Sciatic nerve (tissue), 1 donor: ENCODE measurements around the gene PDGFA. TPM values are rescaled to one million over a fixed set of nuclear protein-coding genes. Genes with fewer than 3 reads are reported as not detected.

ENCODE experiments used
- total RNA-seq: library from RNA; stranded (reverse); fragmentation: NEBNext Ultra II Directional; extraction: Animal tissue kit (Norgen Biotek cat#: 25700); gene quantifications from one replicate; pipeline ENCODE4 v1.2.1, GENCODE V29; 2021
- donor health status: DM: no; HTN: no; CAD: no.

PDGFA gene
- total RNA-seq, 1 donor from 2014 or later = 36.5 TPM

Other genes with a start within 250 kb of the PDGFA start
- not detected for gene FOXL3, start 229.7 kb downstream of the PDGFA start, total RNA-seq
- gene DNAAF5, start 206.9 kb upstream of the PDGFA start, total RNA-seq = 19.0 TPM
- gene PRKAR1B, start 207.4 kb upstream of the PDGFA start, total RNA-seq = 11.1 TPM